Limb (tissue), 2 donors: ENCODE measurements around the gene SMAD6.
"Not testable (repeated sequence)": the region's sequence is repeated elsewhere in the genome, so short reads cannot be mapped to it uniquely, and the experiment has no call there.

Experiments used
- DNase-seq, 2 donors: peaks; one replicate each; pipeline ENCODE4 v3.0.0-alpha.2; 2016; ENCODE audit errors: extremely low spot score in 2 of 2

SMAD6 gene

DNA sequence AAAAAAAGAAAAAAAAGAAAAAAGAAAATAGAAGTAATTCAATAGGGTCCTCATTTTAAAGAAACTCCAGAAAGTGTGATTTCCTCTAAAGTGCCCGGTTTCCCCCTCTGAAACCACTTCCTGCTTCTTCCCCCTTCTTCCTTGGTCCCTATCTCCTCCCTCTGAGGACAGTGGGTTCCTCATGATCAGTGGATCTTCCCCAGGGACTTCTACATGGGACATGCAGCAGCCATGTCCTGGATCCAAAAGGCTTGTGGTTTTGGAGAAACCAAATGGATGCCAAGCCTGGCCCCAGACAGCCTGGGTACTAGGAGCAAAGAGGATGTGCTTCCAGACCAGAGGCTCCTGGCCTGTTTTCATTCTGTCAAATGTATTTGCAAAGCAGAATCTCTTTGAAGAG is 26.6 kb upstream of the SMAD6 start:
- no peak for DNase-seq

GRCh38 chr15:66677336-66677735 is 24.7 kb upstream of the SMAD6 start:
- DNase-seq = no peak

DNA sequence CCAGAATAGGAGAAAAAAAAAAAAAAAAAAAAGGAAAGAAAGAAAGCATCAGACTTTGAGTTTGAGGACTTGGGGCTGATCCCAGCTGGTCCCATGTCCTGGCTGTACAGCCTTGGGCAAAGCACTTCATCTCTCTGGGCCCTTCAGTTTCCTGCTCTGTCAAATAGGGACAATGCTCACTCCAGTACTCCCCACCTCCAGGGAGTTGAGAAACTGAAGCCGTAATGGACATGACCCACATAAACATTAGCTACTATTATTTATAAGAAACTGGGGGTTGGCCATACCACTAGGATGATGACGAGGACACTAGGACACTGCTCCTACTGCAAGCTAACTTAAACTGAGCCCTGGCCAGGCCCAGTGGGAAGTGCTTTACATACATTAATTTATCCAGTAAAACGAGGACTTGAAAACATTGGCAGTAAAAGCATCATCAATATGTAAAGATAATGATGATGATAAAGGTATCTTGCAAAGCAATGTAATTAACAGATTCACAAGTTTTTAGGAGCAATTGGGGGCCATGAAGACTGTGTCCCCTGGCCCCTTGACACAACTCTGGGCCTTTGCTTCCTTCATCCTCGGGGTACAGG is 22.9 kb upstream of the SMAD6 start:
- DNase-seq = no peak

GRCh38 chr15:66679657-66680108 is 22.4 kb upstream of the SMAD6 start:
- peak in 1 of 2 donors; percentile 45 for DNase-seq

GRCh38 chr15:66680502-66680901 is 21.5 kb upstream of the SMAD6 start:
- DNase-seq = no peak

GRCh38 chr15:66681395-66681794 is 20.6 kb upstream of the SMAD6 start:
- DNase-seq = no peak

DNA sequence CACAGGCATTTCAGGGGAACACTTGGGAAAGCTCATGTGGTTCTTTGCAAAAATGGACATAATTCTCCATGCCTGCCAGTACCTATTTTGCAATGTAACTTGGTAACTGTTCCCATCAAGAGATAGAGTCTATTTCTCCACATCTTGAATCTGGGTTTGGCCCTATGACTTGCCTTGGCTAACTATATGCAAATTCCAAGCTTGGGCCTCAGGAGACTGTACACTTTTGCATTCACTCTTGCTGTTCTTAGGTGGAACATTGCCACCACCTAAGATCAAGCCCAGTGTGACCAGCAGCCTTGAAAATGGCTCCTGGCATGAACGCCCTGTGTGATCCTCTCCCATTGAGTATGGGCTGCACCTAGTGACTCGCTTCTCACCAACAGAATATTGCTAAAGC is 19.8 kb upstream of the SMAD6 start:
- no peak for DNase-seq

DNA sequence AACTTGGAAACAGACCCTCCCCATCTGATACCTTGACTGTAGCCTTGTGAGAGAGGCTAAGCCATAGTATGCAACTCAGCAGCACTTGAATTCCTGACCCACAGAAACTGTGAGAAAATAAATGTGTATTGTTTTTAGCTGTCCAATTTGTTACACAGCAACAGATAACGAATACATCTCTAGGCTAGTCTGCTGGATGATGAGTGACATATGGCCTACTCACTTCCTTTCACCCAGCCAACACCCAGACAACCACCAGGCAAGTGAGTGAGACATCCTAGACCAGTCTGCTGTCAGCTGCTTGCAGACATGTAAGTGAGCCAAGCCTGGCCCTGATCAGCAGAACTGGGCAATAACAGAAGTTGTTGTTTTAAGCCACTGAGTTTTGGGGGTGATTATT is 19.2 kb upstream of the SMAD6 start:
- no peak for DNase-seq

DNA sequence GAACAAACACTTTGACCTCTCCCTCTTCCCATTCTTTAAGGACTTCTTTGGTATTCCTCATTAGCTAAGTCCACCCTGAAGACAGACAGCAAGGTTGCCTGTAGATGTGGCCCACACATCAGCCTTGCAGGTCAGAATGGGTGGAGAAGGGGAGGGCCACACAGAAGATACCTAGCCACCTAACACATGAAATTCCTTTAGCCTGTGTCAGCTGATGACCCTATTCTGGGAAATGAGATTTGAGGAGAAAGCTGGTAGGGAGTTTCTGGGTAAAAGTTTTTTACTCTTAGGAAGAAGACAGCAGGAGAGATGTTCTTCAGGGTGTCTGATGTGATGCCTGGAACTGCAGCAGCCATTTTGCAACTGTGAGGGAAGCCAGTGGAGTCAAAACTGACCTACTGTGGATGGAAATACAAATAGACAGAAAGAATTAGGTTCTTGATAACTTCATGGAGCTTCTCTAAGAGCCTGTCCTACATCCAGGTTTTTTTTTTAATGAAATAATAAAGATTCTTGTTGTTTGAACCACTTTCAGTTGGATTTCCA is 17.8 kb upstream of the SMAD6 start:
- DNase-seq = no peak

- DNase-seq = no peak
Measured at GRCh38 chr15:66685638-66686150, 16.3 kb upstream of the SMAD6 start.

DNA sequence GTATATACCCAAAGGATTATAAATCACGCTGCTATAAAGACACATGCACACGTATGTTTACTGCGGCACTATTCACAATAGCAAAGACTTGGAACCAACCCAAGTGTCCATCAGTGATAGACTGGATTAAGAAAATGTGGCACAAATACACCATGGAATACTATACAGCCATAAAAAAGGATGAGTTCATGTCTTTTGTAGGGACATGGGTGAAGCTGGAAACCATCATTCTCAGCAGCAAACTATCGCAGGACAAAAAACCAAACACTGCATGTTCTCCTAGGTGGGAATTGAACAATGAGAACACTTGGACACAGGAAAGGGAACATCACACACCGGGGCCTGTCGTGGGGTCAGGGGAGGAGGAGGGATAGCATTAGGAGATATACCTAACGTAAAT is 11.1 kb upstream of the SMAD6 start:
- not testable (repeated sequence) for DNase-seq

DNA sequence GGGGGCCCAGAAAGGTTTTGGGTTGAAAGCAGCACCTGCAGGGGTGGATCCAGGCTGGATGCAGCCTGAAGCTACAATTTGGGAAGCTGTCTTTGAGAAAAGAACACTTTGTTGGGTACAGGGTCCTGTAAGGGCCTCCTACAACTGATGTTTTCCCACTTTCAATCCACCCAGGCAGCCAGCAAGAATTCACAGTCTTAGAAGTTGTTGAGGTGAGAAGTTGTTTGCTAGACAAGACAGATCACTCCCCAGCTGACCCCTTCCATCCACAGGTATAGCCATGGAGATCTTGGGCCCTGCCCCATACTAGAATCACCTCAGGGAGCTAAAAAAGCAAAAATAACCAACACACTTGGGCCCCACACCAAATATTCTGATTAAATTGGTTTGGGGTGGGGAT is 10.3 kb upstream of the SMAD6 start:
- no peak for DNase-seq

DNA sequence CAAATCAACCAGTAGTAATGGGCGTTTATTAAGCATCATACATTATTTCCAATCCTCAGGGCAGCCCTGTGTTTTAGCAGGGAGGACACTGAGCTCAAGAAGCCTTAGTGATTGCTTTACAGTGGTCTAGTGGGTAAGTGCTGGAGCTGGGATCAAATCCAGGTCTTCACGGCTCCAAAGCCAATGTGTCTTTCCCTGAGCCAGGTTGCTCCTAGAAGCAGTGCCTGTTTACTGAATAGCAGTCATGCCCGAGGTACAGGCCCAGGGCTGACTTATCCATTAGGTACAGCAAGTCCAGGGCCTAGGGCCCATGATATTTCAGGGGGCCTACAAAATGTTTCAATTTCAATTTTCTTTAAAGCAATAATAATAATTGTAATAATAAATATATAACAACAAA is 9.6 kb upstream of the SMAD6 start:
- no peak for DNase-seq

- no peak for DNase-seq
Measured at GRCh38 chr15:66692808-66693596, 9.0 kb upstream of the SMAD6 start.

DNA sequence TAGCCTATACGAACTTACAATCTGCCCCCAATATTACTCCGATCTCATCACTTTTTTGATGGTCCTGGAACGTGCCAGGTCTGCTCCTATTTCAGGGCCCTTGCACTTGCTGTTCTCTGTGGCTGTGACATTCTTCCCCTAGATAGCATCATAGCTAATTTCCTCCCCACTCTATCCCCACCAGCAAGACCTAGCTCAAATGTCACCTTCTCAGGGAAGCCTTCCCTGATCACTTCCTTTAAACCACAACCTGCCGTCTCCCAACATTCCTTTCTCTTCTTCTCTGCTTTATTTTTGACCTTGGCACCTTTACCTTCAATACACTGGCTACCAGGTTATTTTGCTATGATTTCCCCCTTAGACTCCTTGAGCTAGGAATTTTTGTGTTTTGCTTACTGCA is 5.3 kb upstream of the SMAD6 start:
- no peak for DNase-seq

DNA sequence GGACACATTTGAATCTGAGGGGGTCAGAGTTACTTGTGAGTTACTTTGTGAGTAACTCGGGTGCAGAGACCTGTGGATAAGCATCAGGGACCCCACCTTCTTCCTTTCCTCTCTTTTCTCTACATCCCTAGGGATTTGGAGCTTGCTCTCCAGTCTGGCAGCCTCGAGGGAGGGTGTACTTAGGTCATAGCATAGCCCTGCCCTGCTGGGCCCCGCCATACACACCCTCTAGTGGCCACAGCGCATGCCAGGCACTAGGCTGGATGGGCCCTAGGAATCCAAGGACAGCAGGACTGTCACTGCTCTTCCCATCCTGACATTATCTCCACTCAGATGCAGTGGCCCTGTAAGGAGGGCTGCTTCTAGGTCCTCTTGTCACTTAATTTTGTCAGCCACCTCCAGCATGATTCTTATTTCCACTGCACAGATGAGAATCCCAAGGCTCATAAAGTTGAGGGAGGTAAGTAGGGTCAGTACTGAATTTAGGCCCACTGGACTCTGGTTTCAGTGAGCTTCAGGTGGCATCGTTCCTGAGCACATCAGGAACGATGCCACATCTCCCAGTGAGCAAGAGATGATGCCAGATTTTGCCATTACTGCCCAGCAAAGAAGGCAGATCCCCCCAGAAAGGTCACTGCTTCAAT is 3.6 kb upstream of the SMAD6 start:
- DNase-seq = peak in 1 of 2 donors; percentile 53

DNA sequence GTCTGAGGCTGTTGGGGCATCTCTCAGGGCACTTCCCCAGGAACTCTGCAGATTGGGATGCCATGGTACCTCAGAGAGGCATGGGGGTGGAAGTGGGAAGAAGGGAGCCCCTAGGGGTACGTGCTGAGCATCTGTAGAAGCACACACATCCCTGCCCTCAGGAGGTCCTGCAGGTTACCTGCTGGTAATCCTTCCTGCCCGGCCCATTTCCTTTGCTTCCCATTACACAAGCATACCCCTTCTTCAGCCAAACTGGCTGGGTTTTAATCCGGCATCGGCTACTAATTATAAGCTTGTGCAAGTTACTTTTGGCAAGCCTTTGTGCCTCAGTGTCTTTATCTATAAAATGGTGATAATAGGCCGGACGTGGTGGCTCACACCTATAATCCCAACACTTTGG is 3.1 kb upstream of the SMAD6 start:
- no peak for DNase-seq

GRCh38 chr15:66700412-66700801 is 1.6 kb upstream of the SMAD6 start:
- DNase-seq = no peak

- peak; percentile 96 to 98 for DNase-seq
Measured at GRCh38 chr15:66700802-66701421, 1.1 kb upstream of the SMAD6 start.

- DNase-seq = peak in 1 of 2 donors; percentile 55
Measured at GRCh38 chr15:66701422-66702034, 508 bp upstream of the SMAD6 start.
